NCI-H1105 treated with DMSO at 0.1 percent for 48 hours (cell line): Measurements from ENCODE around the gene ZNF341.
"Not testable (repeated sequence)": the region's sequence is repeated elsewhere in the genome, so short reads cannot be mapped to it uniquely, and the experiment has no call there.

ENCODE experiments used
- DNase-seq: peaks from one replicate; lab custom pipeline; 2025; lab: John Stamatoyannopoulos, UW

Gene ZNF341

GRCh38 chr20:33731693-33732165, at the start of gene ZNF341:
Gene ZNF341, plus strand, starts transcription at chr20:33731996. Its CDS starts 26 bp downstream, at chr20:33732022.
- peak; percentile 93 for DNase-seq

DNA sequence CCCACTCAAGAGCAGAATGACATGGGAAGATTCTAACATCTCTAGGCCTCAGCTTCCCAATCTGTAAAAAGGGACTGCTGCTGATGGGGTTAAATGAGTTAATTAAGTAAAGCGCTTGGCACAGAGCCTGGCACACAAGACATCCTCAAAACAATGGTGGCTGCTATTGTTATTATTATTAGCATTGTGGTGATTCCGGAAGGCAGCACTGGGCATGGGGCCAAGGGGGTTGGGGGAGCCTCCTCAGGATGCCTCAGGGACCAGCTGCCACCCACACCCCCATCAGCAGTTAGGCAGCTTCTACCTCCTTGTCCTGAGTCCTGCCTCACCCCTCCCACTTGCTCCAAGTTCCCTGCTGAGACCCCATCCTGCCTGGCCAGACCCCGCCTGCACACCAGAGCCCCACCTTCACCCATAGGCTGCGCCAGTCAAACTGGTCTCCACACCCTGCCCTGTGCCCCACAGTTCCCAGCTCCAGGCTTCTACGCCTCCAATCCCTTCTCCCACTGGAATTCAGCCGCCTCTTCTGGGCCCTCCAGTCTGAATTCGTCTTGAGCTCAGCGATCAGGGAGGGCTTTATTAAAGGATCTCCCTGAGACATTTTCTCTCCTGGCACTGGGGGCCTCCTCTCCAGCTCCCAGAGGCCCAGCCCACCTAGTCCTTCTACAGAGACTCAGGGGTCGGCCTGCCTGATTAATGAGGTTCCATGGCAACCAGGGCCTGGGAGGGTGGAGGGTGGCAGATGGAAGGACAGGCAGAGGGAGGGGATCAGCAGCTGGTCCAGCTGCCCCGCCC, 47.1 kb upstream of the ZNF341 start:
- peak; percentile 60 for DNase-seq

- peak; percentile 65 for DNase-seq
Measured at GRCh38 chr20:33685328-33686099, 46.3 kb upstream of the ZNF341 start.

DNA sequence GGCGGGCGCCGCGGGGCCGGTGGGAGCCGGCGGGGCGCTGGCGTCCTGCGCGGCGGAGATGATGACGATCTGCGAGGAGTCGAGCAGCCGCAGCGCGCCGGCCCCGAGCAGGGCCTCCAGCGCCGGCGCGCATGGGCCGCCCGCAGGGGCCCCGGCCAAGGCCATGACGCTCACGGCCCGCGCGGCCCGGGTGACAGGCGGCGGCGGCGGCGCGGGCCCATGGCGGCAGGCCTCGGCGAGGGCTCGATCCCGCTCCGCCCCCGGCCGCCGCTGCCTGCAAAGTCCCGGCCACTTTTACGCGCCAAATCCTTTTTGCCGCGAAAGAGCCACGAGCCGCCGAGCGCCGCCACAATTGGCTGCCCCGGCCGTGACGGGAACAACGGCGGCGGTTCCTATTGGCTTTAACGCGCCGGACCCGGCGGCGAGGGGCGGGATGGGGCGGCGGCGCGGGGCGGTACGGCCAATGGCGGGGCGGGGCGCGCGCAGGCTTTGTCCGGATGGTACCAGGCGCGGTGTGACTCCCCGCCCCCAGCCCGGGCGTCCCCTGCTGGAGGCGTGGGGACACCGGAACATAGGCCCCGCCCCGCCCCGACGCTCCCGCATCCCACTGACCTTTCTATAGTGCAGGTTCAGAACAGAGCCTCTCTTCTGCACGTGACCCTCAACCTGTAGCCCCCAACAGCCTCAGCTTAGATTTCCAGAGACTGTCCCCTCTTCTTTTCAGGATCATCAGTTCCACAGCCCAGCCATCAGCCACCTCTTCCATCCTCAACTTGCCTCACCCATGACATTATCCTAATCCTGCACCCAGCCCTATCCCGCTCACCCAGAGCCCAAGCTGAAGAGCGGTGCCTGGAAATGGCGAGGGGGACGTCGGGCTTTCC, 45.5 kb upstream of the ZNF341 start, which contains the start of gene E2F1:
Gene E2F1, minus strand, starts transcription at position 286 of the 884 bp plus-strand sequence. Its CDS starts 121 bp downstream, at position 165.
- peak; percentile 96 for DNase-seq

- DNase-seq: no peak
Measured at GRCh38 chr20:33686984-33687366, 44.8 kb upstream of the ZNF341 start.

DNA sequence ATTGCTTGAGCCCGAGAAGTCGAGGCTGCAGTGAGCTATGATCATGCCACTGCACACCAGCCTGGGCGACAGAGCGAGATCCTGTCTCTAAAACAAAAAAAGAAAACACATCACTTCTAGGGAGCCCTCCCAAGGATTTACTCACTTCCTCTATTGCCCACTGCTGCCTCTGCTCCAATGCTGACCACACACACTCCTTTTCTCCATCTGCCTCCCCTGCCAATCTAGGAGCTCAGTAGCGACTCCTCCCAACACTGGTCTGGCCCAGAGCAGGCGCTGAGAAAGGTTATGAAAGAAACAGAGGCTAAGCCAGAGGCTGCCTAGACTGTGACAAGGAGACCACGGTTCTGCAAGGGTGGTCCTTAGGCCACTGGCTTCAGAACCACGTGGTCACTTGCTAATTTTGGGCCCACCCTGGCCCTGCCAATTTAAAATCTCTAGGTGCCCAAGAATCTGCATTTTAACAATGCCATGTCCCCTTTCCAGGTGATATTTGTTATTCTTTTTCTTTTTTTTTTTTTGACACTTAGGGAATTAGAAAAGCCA, 44.4 kb upstream of the ZNF341 start:
- DNase-seq: no peak

GRCh38 chr20:33687993-33688937, 43.5 kb upstream of the ZNF341 start:
- DNase-seq: no peak

DNA sequence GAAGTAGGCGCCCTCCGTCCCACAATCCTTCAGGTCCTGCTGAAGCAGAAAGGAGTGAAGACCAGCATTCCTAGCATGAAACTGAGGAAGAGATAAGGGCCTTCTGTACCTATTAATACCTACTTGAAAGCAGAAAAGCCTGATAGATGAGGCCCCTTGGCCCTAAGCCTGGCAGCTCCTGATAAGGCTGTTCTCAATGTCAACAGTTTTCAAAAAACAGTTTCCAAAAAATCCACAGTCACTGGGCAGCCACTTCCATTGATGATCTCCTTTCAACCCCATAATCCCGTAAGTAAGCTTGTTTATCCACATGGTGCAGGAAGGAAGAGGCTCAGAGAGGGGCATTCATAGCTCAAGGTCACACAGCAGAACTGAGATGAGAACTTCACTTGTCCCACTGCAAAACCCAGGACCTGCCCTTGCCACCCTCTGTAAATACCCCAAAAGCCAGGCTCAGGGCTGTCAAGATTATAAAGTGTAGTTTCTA, 42.8 kb upstream of the ZNF341 start:
- DNase-seq: no peak

GRCh38 chr20:33689493-33689892, 42.3 kb upstream of the ZNF341 start:
- no peak for DNase-seq

GRCh38 chr20:33689973-33690372, 41.8 kb upstream of the ZNF341 start:
- no peak for DNase-seq

GRCh38 chr20:33693289-33693688, 38.5 kb upstream of the ZNF341 start:
- no peak for DNase-seq

DNA sequence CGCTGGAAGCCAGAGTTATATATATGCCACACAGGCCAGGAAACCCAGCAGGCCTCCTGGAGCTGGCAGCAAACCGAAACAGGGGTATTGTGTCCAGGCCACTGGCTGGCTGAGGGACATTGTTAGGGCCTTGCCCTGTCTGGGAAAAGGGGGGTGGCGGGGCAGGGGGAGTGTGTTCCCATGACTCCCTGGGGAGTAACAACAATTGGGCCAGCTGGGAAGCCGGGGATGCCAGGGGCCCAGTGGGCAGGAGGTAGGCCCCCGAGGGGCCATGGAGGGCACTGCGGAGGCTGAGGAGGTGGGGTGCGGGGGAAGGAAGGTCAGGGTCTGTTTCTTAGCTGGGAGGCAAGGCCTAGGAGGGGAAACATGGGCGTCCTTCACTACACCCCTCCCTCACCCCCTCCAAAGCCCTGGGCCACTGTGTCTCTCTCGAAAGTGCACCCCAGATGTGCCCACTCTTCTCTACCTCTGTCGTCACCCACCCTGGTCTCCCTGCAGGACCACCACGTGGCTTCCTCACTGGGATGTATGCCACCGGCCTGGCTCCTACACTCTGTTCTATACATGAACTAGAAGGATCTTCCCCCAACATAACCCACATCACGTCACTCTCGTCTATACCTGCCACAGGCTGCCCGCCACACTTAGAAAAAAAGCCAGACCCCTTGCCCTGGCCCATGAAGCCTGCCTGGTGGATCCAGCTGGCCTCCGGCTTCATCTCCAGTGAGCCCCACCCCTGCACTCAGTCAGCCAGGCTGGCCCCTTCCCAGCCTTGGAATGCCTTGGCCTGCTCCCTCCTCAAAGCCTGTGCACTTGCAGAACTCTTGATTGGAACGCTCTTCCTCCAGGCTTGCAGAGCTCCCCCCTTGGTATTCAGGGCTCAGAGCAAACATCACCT, 37.8 kb upstream of the ZNF341 start:
- no peak for DNase-seq

DNA sequence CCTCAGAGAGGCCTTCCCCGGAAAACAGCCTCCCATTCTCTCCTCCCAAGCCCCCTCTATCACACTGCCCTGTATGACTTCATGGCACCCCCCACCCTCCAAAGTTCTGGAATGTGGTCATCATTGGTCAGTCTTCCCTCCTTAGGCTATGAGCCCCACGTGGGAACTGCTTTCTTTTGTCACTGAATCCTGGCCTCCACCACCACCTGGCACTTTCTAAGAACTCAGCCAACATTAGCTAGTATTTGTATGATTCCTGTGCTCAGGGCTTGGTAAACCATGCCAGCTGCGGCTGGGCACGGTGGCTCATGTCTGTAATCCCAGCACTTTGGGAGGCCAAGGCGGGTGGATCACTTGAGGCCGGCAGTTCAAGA, 37.2 kb upstream of the ZNF341 start:
- DNase-seq: no peak

GRCh38 chr20:33696448-33696847, 35.3 kb upstream of the ZNF341 start:
- no peak for DNase-seq

DNA sequence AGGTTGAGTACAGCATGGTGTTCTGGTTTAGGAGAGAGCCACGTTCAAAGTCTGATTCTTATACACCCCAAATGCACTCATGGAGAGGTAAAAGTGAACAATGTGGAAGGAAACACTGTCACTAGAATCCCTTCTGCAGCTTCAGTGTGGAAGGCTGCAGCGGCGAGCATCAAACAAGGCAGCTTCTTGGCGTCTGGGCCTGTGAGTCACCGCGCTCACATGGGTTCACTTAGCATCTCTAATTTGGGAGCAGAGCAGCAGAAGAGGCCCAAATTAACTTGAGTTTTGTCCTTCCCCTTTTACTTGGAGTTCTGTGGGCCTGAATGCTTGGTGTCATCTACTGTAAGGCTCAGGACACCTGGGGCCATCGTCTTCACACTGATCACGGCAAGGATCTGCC, 34.7 kb upstream of the ZNF341 start:
- DNase-seq: no peak

DNA sequence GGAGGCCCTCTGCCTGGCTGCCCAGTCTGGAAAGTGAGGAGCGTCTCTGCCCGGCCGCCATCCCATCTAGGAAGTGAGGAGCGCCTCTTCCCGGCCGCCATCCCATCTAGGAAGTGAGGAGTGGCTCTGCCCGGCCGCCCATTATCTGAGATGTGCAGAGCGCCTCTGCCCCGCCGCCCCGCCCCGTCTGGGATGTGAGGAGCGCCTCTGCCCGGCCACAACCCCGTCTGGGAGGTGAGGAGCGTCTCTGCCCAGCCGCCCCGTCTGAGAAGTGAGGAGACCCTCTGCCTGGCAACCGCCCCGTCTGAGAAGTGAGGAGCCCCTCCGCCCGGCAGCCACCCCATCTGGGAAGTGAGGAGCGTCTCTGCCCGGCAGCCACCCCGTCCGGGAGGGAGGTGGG, 32.8 kb upstream of the ZNF341 start:
- DNase-seq: not testable (repeated sequence)

DNA sequence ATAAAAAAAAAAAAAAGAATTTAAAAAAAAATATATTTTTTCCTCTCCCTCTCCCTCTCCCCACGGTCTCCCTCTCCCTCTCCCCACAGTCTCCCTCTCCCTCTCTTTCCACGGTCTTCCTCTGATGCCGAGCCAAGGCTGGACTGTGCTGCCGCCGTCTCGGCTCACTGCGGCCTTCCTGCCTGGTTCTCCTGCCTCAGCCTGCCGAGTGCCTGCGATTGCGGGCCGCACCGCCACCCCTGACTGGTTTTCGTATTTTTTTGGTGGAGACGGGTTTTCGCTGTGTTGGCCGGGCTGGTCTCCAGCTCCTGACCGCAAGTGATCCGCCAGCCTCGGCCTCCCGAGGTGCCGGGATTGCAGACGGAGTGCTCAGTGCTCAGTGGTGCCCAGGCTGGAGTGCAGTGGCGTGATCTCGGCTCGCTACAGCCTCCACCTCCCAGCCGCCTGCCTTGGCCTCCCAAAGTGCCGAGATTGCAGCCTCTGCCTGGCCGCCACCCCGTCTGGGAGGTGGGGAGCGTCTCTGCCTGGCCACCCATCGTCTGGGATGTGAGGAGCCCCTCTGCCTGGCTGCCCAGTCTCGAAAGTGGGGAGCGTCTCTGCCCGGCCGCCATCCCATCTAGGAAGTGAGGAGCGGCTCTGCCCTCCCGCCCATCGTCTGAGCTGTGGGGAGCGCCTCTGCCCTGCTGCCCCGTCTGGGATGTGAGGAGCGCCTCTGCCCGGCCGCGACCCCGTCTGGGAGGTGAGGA, 30.9 kb upstream of the ZNF341 start:
- not testable (repeated sequence) for DNase-seq

DNA sequence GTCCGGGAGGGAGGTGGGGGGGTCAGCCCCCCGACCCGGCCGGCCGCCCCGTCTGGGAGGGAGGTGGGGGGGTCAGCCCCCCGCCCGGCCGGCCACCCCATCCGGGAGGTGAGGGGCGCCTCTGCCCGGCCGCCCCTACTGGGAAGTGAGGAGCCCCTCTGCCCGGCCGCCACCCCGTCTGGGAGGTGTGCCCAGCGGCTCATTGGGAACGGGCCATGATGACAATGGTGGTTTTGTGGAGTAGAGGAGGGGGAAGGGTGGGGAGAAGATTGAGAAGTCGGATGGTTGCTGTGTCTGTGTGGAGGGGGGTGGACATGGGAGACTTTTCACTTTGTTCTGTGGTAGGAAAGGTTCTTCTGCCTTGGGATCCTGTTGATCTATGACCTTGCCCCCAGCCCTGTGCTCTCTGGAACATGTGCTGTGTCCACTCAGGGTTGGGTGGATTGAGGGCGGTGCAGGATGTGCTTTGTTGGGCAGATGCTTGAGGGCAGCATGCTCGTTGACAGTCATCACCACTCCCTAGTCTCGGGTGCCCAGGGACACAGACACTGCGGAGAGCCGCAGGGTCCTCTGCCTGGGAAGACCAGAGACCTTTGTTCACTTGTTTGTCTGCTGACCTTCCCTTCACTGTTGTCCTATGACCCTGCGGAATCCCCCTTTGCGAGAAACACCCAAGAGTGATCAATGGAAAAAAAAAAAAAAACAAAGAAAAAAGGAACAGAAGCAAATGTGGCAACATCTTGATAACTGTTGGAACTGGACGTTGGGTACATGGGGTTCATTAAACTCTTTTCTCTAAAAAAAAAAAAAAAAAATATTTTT, 30.0 kb upstream of the ZNF341 start:
- DNase-seq: no peak
